GM23248 (cell line): ENCODE results near the gene MAP7D3. TPM values are rescaled to one million over a fixed set of nuclear protein-coding genes. Genes with fewer than 3 reads are reported as not detected.

ENCODE experiments used
- DNase-seq: peaks from one replicate; pipeline ENCODE4 v3.0.0-alpha.2; 2015
- H2AFZ ChIP-seq: fragments of 200-600 bp; sonication (generic); 2 replicates; pipeline ENCODE4 v1.6.1; 2016; ENCODE audit warnings: antibody characterized with exemption
- H3F3A ChIP-seq: fragments of 200-600 bp; sonication (generic); 2 replicates; pipeline ENCODE4 v1.6.1; 2016; ENCODE audit warnings: mild to moderate bottlenecking, antibody characterized with exemption, mixed run types; ENCODE audit not compliant: insufficient read depth
- H3K27ac ChIP-seq: fragments of 200-600 bp; sonication (generic); 2 replicates; pipeline ENCODE4 v1.5.1; 2016; ENCODE audit warnings: mild to moderate bottlenecking
- H3K27me3 ChIP-seq: fragments of 200-600 bp; sonication (generic); replicated peaks from 2 replicates; pipeline ENCODE4 v1.6.1; 2016; ENCODE audit warnings: mild to moderate bottlenecking; ENCODE audit not compliant: insufficient read depth
- H3K36me3 ChIP-seq: fragments of 200-600 bp; sonication (generic); 2 replicates; pipeline ENCODE4 v1.6.1; 2016; ENCODE audit warnings: low read depth, mild to moderate bottlenecking
- H3K4me1 ChIP-seq: fragments of 200-600 bp; sonication (generic); 2 replicates; pipeline ENCODE4 v1.6.1; 2016; ENCODE audit warnings: mild to moderate bottlenecking; ENCODE audit not compliant: insufficient read depth
- H3K4me2 ChIP-seq: fragments of 200-600 bp; sonication (generic); one replicate; pipeline ENCODE4 v1.6.1; 2016; ENCODE audit warnings: mild to moderate bottlenecking; ENCODE audit not compliant: unreplicated experiment
- H3K4me3 ChIP-seq: fragments of 200-600 bp; sonication (generic); 2 replicates; pipeline ENCODE4 v1.5.1; 2016; ENCODE audit warnings: mild to moderate bottlenecking
- H3K79me2 ChIP-seq: fragments of 200-600 bp; sonication (generic); 2 replicates; pipeline ENCODE4 v1.6.1; 2016; ENCODE audit warnings: mild to moderate bottlenecking; ENCODE audit not compliant: insufficient read depth
- H3K9ac ChIP-seq: fragments of 200-600 bp; sonication (generic); 2 replicates; pipeline ENCODE4 v1.6.1; 2016; ENCODE audit warnings: mild to moderate bottlenecking
- H3K9me2 ChIP-seq: fragments of 200-600 bp; sonication (generic); 2 replicates; pipeline ENCODE4 v1.6.1; 2016; ENCODE audit warnings: mixed run types, mild to moderate bottlenecking, moderate library complexity; ENCODE audit not compliant: insufficient read depth
- H3K9me3 ChIP-seq: fragments of 200-600 bp; sonication (generic); one replicate; pipeline ENCODE4 v1.6.1; 2017; ENCODE audit warnings: low read depth
- H4K20me1 ChIP-seq: fragments of 200-600 bp; sonication (generic); 2 replicates; pipeline ENCODE4 v1.6.0; 2016; ENCODE audit not compliant: insufficient read depth
- EZH2 ChIP-seq: fragments of 200-600 bp; sonication (generic); IDR thresholded peaks from 2 replicates; pipeline ENCODE4 v1.6.1; 2018; ENCODE audit warnings: antibody characterized with exemption, mild to moderate bottlenecking; ENCODE audit not compliant: insufficient read depth, poor library complexity, severe bottlenecking
- EZH2phosphoT487 ChIP-seq: fragments of 200-600 bp; sonication (generic); IDR thresholded peaks from 2 replicates; pipeline ENCODE4 v1.6.1; 2018; ENCODE audit warnings: antibody characterized with exemption, moderate library complexity, mild to moderate bottlenecking, low read depth; ENCODE audit not compliant: insufficient read depth
- WGBS, 2 experiments: methylation state at CpG; one replicate each; pipeline ENCODE4 v1.1.6; 2015 to 2017; ENCODE audit warnings: low lambda C conversion rate in 2 of 2, low coverage in 1 of 2; ENCODE audit errors: missing lambda C conversion rate in 2 of 2; 5-methylcytosine and 5-hydroxymethylcytosine counted together
- in situ Hi-C: fragments of 300-500 bp; cut with MboI; formaldehyde crosslinking; loops from 2 replicates; pipeline ENCODE4 v1.15.0; 2020
- polyA plus RNA-seq: library from polyadenylated mRNA; unstranded; fragments of >200 nt; fragmentation: Nextera tagmentation; extraction: Ambion mirVana; gene quantifications from 2 replicates; pipeline ENCODE4 v1.2.1, GENCODE V29; 2016
- total RNA-seq: library from RNA; depleted of rRNA; stranded (reverse); fragments of >200 nt; shearing (Covaris generic); gene quantifications from 2 replicates; pipeline ENCODE4 v1.2.3, GENCODE V29; 2014; rRNA removed

Gene MAP7D3
- total and polyA plus RNA-seq, 2 experiments from 2014 or later = 14.2 to 14.4 TPM

DNA sequence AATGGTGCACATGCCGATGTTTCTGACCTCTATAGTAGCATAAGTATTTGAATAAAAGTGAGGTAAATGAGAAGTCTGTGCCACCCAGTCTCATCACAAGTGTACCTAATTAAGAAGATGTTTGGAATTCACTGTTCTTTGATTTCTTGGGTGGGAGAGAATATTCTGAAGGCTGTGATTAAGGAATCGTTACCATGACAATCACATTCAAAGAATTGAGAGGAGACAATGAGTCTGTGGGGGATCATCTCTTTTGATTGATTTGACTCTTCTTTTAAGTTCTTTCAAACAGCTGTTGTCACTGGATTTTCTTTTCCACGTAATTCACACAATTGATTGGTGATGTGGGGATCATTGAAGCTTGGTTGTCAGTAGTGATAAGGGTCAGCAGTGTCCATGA lies 85.8 kb downstream of the MAP7D3 start:
- H3K4me3 ChIP-seq = no peak overlapping the region
- TF ChIP-seq EZH2 (no peak), EZH2phosphoT487 (no peak)
- H3K4me2 ChIP-seq = no peak overlapping the region
- H3F3A ChIP-seq = peaks cover 17% of the 10 kb centered on the region; the same call in 1 of the 2 replicates
- H3K9me2 ChIP-seq = no peaks in the 10 kb centered on the region
- H3K9me3 ChIP-seq = no peaks in the 10 kb centered on the region
- H2AFZ ChIP-seq = no peak overlapping the region
- no peaks in the 10 kb centered on the region for H3K36me3 ChIP-seq
- WGBS, 2 experiments = 55 to 56% methylated on average over 3 of the region's 3 CpGs
- H3K79me2 ChIP-seq = peaks cover 9% of the 10 kb centered on the region; the same call in 1 of the 2 replicates
- no peak for DNase-seq
- H4K20me1 ChIP-seq = no peaks in the 10 kb centered on the region
- no peak overlapping the region for H3K27ac ChIP-seq
- no peaks in the 10 kb centered on the region for H3K27me3 ChIP-seq
- peaks cover 34% of the 10 kb centered on the region for H3K4me1 ChIP-seq
- no peak overlapping the region for H3K9ac ChIP-seq
- in situ Hi-C loops = no loop called here

- 70 to 83% methylated on average over 1 of the region's 1 CpG for WGBS, 2 experiments
- peak; percentile 55 for DNase-seq
- H3K4me1 ChIP-seq = peaks cover 19% of the 10 kb centered on the region
- H3F3A ChIP-seq = peaks cover 9% of the 10 kb centered on the region; the same call in 1 of the 2 replicates
- H3K36me3 ChIP-seq = no peaks in the 10 kb centered on the region
- H3K9ac ChIP-seq = peak overlapping the region; percentile 7; the same call in 1 of the 2 replicates
- H4K20me1 ChIP-seq = no peaks in the 10 kb centered on the region
- TF ChIP-seq EZH2 (no peak), EZH2phosphoT487 (no peak)
- no peaks in the 10 kb centered on the region for H3K9me2 ChIP-seq
- H3K79me2 ChIP-seq = peaks cover 9% of the 10 kb centered on the region; the same call in 1 of the 2 replicates
- H3K9me3 ChIP-seq = no peaks in the 10 kb centered on the region
- in situ Hi-C loops = no loop called here
- H3K4me2 ChIP-seq = no peak overlapping the region
- no peak overlapping the region for H3K4me3 ChIP-seq
- H3K27me3 ChIP-seq = no peaks in the 10 kb centered on the region
- H2AFZ ChIP-seq = no peak overlapping the region
- H3K27ac ChIP-seq = peak overlapping the region; percentile 58
Measured at GRCh38 chrX:136163689-136164088, 87.5 kb downstream of the MAP7D3 start.

Other genes starting within 250 kb of the MAP7D3 start
- 57.5 and 63.2 TPM in 2 replicates for gene FHL1, start 103.9 kb downstream of the MAP7D3 start, total RNA-seq
- gene FHL1, start 103.9 kb downstream of the MAP7D3 start, polyA plus RNA-seq = 55.1 and 55.8 TPM in 2 replicates
- 0.25 TPM in 1 of 2 replicates, not detected in the other for gene ADGRG4, start 49.6 kb upstream of the MAP7D3 start, total RNA-seq
- gene ADGRG4, start 49.6 kb upstream of the MAP7D3 start, polyA plus RNA-seq = not detected in 2 replicates
- not detected in 2 replicates for gene BRS3, start 236.5 kb upstream of the MAP7D3 start, total RNA-seq
- not detected in 2 replicates for gene BRS3, start 236.5 kb upstream of the MAP7D3 start, polyA plus RNA-seq
- gene HTATSF1, start 246.2 kb upstream of the MAP7D3 start, total RNA-seq = 46.9 and 58.8 TPM in 2 replicates
- 51.3 and 51.5 TPM in 2 replicates for gene HTATSF1, start 246.2 kb upstream of the MAP7D3 start, polyA plus RNA-seq